CD4-positive, CD25-positive, alpha-beta regulatory T cell (primary cell): ENCODE data around the gene ETFA. TPM values are rescaled to one million over a fixed set of nuclear protein-coding genes. Genes with fewer than 3 reads are reported as not detected.
A peak's percentile ranks its signal among the peaks of the same experiment; 100 is the strongest.

Source experiments
- ATAC-seq, 2 donors: fragments of 150-1000 bp; cut with Tn5 transposase; one replicate each; pipeline ENCODE4 v1.10.0; 2021; ENCODE audit warnings: low read depth in 2 of 2, moderate number of reproducible peaks in 2 of 2, moderate library complexity in 1 of 2
- DNase-seq, 3 donors: peaks; one replicate each; pipeline versions ENCODE4 v3.0.0 to v3.0.0-alpha.2; 2012 to 2022; ENCODE audit warnings: mixed read lengths in 1 of 3
- H3K27ac ChIP-seq: one replicate; pipeline ENCODE4 v1.7.0; 2013; ENCODE audit warnings: mild to moderate bottlenecking, low read length; ENCODE audit not compliant: insufficient read depth, poor library complexity, severe bottlenecking
- H3K27me3 ChIP-seq: one replicate; pipeline ENCODE4 v1.7.0; 2013; ENCODE audit warnings: low read length; ENCODE audit not compliant: control insufficient read depth, insufficient read depth
- H3K36me3 ChIP-seq: one replicate; pipeline ENCODE4 v1.7.0; 2013; ENCODE audit warnings: mild to moderate bottlenecking, low read length, moderate library complexity; ENCODE audit not compliant: control insufficient read depth, insufficient read depth
- H3K4me1 ChIP-seq: 2 replicates; pipeline ENCODE4 v1.7.0; 2013; ENCODE audit warnings: mild to moderate bottlenecking, low read length; ENCODE audit not compliant: insufficient read depth, control insufficient read depth, poor library complexity, severe bottlenecking
- H3K4me3 ChIP-seq: one replicate; pipeline ENCODE4 v1.7.0; 2013; ENCODE audit warnings: low read depth, mild to moderate bottlenecking, low read length, moderate library complexity
- H3K9me3 ChIP-seq, 2 experiments: 1 replicate in 1 of 2; 2 replicates in 1 of 2; pipeline ENCODE4 v1.7.0; 2013; ENCODE audit warnings: low read length in 2 of 2, mild to moderate bottlenecking in 1 of 2, moderate library complexity in 1 of 2; ENCODE audit not compliant: control insufficient read depth in 2 of 2
- H3K27ac Mint-ChIP-seq, 3 donors: one replicate each; pipeline ENCODE4 v1.8.0; 2020 to 2022; ENCODE audit warnings: mild to moderate bottlenecking in 3 of 3, mixed read lengths in 3 of 3, moderate library complexity in 2 of 3
- H3K27me3 Mint-ChIP-seq: one replicate; pipeline ENCODE4 v1.8.0; 2022; ENCODE audit warnings: mild to moderate bottlenecking, mixed read lengths
- H3K36me3 Mint-ChIP-seq: one replicate; pipeline ENCODE4 v1.8.0; 2020; ENCODE audit warnings: mixed read lengths
- H3K4me1 Mint-ChIP-seq, 4 donors: one replicate each; pipeline ENCODE4 v1.8.0; 2020 to 2022; ENCODE audit warnings: mixed read lengths in 4 of 4, mild to moderate bottlenecking in 1 of 4
- H3K4me3 Mint-ChIP-seq, 4 donors: one replicate each; pipeline ENCODE4 v1.8.0; 2020 to 2022; ENCODE audit warnings: mild to moderate bottlenecking in 4 of 4, mixed read lengths in 4 of 4, moderate library complexity in 3 of 4
- H3K9me3 Mint-ChIP-seq, 7 donors: one replicate each; pipeline ENCODE4 v1.8.0; 2020 to 2022; ENCODE audit warnings: mixed read lengths in 7 of 7, mild to moderate bottlenecking in 3 of 7, moderate library complexity in 2 of 7
- polyA plus RNA-seq, 4 donors: library from polyadenylated mRNA; unstranded; fragments of 300-500 nt; fragmentation: Illumina TruSeq; gene quantifications; one replicate each; pipeline ENCODE4 v1.2.3, GENCODE V29; 2021
- total RNA-seq: library from RNA; stranded (reverse); gene quantifications from one replicate; pipeline ENCODE4 v1.2.3, GENCODE V29; 2022

Gene ETFA
- total and polyA plus RNA-seq, 5 donors from 2014 or later = 44.5 to 166 (median 120) TPM

DNA sequence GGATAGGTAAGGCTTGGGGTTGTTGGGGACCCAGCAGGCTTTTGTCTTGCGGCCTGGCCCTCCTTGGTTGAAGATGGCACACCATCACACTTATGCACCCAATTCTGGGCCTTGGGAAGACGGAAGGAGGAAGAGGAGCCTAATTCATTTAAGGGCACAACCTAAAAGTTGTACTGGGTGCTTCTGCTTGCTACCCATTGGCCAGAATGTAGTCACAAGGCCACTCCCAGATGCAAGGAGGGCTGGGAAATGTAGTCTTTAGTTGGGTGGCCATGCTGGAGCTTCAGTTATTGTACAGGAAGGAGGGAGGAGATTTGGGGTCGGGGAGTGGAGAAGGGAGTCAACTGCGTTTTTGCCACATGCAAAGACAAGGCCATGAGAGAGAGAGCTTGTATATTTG, 142.3 kb downstream of the ETFA start:
- DNase-seq = peak in 1 of 3 donors; percentile 29
- no peak overlapping the region for H3K4me3 Mint-ChIP-seq
- H3K36me3 Mint-ChIP-seq = no peaks in the 10 kb centered on the region
- Histone ChIP-seq H3K4me1 (no peaks in the 10 kb centered on the region), H3K4me3 (no peak overlapping the region), H3K9me3 (no peaks in the 10 kb centered on the region), H3K36me3 (no peaks in the 10 kb centered on the region), H3K27me3 (no peaks in the 10 kb centered on the region), H3K27ac (no peak overlapping the region)
- ATAC-seq = no peak
- no peaks in the 10 kb centered on the region for H3K4me1 Mint-ChIP-seq
- no peak overlapping the region for H3K27ac Mint-ChIP-seq
- peaks cover 17% of the 10 kb centered on the region for H3K27me3 Mint-ChIP-seq
- peaks cover 0 to 2% (median 0%) of the 10 kb centered on the region in 7 donors for H3K9me3 Mint-ChIP-seq

DNA sequence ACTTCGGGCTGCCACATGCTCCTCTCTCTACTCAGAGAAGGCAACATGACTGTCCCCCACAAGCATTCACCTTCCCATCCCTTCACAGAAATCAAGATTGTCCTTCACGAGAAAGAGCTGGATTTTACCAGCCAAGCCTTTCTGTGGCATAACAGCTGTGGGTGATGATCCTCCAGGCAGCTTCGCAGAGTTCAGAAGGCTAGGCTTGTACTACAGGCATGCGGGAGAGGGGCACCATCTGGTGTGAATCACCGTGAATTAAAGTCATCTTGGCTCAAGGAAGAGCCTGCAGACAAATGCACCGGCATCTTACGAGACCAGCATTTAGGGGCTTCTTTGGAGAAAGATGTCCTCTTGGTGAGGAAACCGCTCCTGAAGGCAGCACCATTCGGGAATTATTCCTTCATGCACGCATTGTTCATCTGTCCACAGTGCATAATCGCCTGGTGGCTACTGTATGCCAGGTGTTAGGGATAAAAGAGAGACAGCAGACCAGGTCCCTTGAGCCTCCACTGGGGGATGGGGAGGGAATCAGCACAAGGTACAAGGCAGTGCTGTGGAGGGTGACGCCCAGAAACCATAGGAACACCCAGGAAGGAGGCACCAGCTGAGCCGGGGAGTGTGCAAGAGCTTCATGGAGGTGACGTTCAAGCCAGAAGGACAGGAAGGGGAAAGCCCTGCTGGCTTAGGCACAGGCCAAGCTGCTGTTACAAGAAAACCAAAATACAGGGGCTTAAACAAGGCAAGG, 142.9 kb downstream of the ETFA start:
- Histone ChIP-seq H3K4me1 (no peaks in the 10 kb centered on the region), H3K4me3 (no peak overlapping the region), H3K36me3 (no peaks in the 10 kb centered on the region), H3K9me3 (no peaks in the 10 kb centered on the region), H3K27me3 (no peaks in the 10 kb centered on the region), H3K27ac (no peak overlapping the region)
- no peak for DNase-seq
- Mint-ChIP-seq H3K27ac (no peak overlapping the region), H3K9me3 (peaks cover 0 to 2% (median 0%) of the 10 kb centered on the region in 7 donors), H3K4me1 (no peaks in the 10 kb centered on the region), H3K27me3 (peaks cover 19% of the 10 kb centered on the region), H3K4me3 (no peak overlapping the region), H3K36me3 (no peaks in the 10 kb centered on the region)
- ATAC-seq = no peak

DNA sequence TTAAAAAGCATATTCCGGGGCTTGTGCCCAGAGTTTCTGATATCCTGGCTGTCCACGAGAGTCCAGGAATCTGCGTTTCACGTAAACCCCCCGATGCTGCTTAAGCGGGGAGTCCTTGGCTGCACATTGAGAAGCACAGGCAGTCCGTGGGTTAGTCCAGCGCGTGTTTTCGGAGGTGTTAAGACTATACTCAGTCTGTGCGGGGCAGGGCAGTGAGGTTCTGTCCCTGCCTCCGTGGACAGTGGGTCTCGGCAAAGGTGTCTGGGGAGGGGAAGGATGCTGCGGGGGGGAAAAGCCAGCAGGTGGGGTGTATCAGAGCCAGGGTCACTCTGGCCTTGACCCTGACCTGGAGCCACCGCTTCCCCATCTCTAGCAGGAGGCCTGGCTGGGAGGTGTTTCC, 145.3 kb downstream of the ETFA start:
- H3K4me1 ChIP-seq = no peaks in the 10 kb centered on the region
- H3K4me3 ChIP-seq = no peak overlapping the region
- H3K9me3 ChIP-seq = no peaks in the 10 kb centered on the region
- Mint-ChIP-seq H3K27ac (no peak overlapping the region), H3K4me1 (no peaks in the 10 kb centered on the region), H3K4me3 (no peak overlapping the region), H3K36me3 (no peaks in the 10 kb centered on the region), H3K9me3 (peaks cover 0 to 2% (median 0%) of the 10 kb centered on the region in 7 donors), H3K27me3 (peaks cover 19% of the 10 kb centered on the region)
- DNase-seq (no peak), ATAC-seq (no peak)
- H3K36me3 ChIP-seq = no peaks in the 10 kb centered on the region
- H3K27ac ChIP-seq = no peak overlapping the region
- H3K27me3 ChIP-seq = no peaks in the 10 kb centered on the region

Other genes starting within 250 kb of the ETFA start
- 1.4 TPM for gene ISL2, start 25.3 kb upstream of the ETFA start, total RNA-seq
- gene ISL2, start 25.3 kb upstream of the ETFA start, polyA plus RNA-seq = not detected